Endodermal cell (in vitro differentiated cells): ENCODE measurements around the gene GRAP2. TPM values are rescaled to one million over a fixed set of nuclear protein-coding genes. Genes with fewer than 3 reads are reported as not detected.

Source experiments
- DNase-seq: peaks from one replicate; pipeline ENCODE4 v3.0.0-alpha.2; 2017
- H3K27ac ChIP-seq: 2 replicates; pipeline ENCODE4 v1.5.1; 2013; ENCODE audit warnings: mild to moderate bottlenecking, low read depth, low read length, moderate library complexity
- H3K27me3 ChIP-seq: 2 replicates; pipeline ENCODE4 v1.6.1; 2013; ENCODE audit warnings: mild to moderate bottlenecking, low read length, moderate library complexity; ENCODE audit not compliant: insufficient read depth, control insufficient read depth, poor library complexity, severe bottlenecking
- H3K36me3 ChIP-seq: 2 replicates; pipeline ENCODE4 v1.7.0; 2013; ENCODE audit warnings: mild to moderate bottlenecking, low read length, moderate library complexity; ENCODE audit not compliant: control insufficient read depth, insufficient read depth
- H3K4me1 ChIP-seq: one replicate; pipeline ENCODE4 v1.7.0; 2013; ENCODE audit warnings: low read length; ENCODE audit not compliant: control insufficient read depth, insufficient read depth
- H3K4me3 ChIP-seq: 2 replicates; pipeline ENCODE4 v1.5.1; 2013; ENCODE audit warnings: mild to moderate bottlenecking, low read length, moderate library complexity
- H3K9ac ChIP-seq: 2 replicates; pipeline ENCODE4 v1.6.1; 2013; ENCODE audit warnings: mild to moderate bottlenecking, low read length, moderate library complexity; ENCODE audit not compliant: poor library complexity, severe bottlenecking; ENCODE audit errors: extremely low read depth
- H3K9me3 ChIP-seq: 2 replicates; pipeline ENCODE4 v1.6.1; 2013; ENCODE audit warnings: mild to moderate bottlenecking, low read length, moderate library complexity; ENCODE audit not compliant: control insufficient read depth
- H3K27ac Mint-ChIP-seq: 2 replicates; pipeline ENCODE4 v1.8.0; 2020; ENCODE audit warnings: mixed read lengths
- H3K27me3 Mint-ChIP-seq: 2 replicates; pipeline ENCODE4 v1.8.0; 2021; ENCODE audit warnings: mild to moderate bottlenecking, mixed read lengths; ENCODE audit not compliant: insufficient read depth
- H3K36me3 Mint-ChIP-seq: 2 replicates; pipeline ENCODE4 v1.8.0; 2020; ENCODE audit warnings: low read depth, mixed read lengths
- H3K4me1 Mint-ChIP-seq: 2 replicates; pipeline ENCODE4 v1.8.0; 2020; ENCODE audit warnings: mixed read lengths
- H3K4me3 Mint-ChIP-seq: 2 replicates; pipeline ENCODE4 v1.8.0; 2020; ENCODE audit warnings: mild to moderate bottlenecking, moderate library complexity, mixed read lengths
- H3K9me3 Mint-ChIP-seq: 2 replicates; pipeline ENCODE4 v1.8.0; 2020; ENCODE audit warnings: mild to moderate bottlenecking, mixed read lengths
- CTCF ChIP-seq: fragments of 200-600 bp; sonication (generic); conservative IDR thresholded peaks from 2 replicates; pipeline ENCODE4 v1.5.0; 2021; ENCODE audit warnings: antibody characterized with exemption, mild to moderate bottlenecking
- WGBS, 2 experiments: methylation state at CpG; one replicate each; pipeline versions ENCODE4 v1.1.5 to v1.1.7; 2013; ENCODE audit warnings: missing lambda C conversion rate in 2 of 2, mixed read lengths in 1 of 2; ENCODE audit not compliant: insufficient coverage in 1 of 2, insufficient read length in 1 of 2; 5-methylcytosine and 5-hydroxymethylcytosine counted together
- total RNA-seq, 2 donors: library from RNA; stranded (reverse); fragmentation: NEBNext Ultra II Directional in 1 of 2; extraction: Animal tissue kit (Norgen Biotek cat#: 25700) in 1 of 2; gene quantifications; 2 replicates in 1 of 2; 3 replicates in 1 of 2; pipeline ENCODE4 v1.2.1, GENCODE V29; 2021

The GRAP2 gene
- total RNA-seq, 2 donors from 2014 or later: 0.11 to 0.92 TPM

DNA sequence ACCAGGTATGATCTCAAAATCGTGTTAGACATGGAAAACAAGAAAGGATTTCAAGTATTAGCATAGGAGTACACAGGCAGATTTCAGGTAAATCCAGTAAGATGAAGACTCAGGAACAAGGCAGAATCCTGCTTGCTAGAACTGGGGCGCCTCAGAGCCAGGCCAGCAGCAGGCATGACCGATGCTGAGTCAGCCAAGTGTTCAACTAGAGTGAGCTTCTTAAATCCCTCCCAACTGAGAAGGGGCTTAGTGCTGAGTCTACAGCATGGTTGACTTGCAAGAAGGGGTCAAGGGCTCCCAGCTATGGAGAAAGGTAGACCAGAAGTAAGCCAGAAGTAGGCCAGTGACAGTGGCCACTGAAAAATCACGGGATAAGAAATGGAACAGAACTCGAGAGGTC is 12.4 kb downstream of the GRAP2 start:
- H3K4me3 Mint-ChIP-seq: no peak overlapping the region
- H3K9me3 ChIP-seq: no peaks in the 10 kb centered on the region
- no peaks in the 10 kb centered on the region for H3K36me3 Mint-ChIP-seq
- H3K9me3 Mint-ChIP-seq: no peaks in the 10 kb centered on the region
- peaks cover 4% of the 10 kb centered on the region for H3K27me3 Mint-ChIP-seq
- no peak for DNase-seq
- peaks cover 3% of the 10 kb centered on the region for H3K27me3 ChIP-seq
- WGBS, 2 experiments: 93 to 94% methylated on average over 5 of the region's 5 CpGs
- TF ChIP-seq CTCF: no peak
- H3K27ac ChIP-seq: no peak overlapping the region
- H3K27ac Mint-ChIP-seq: no peak overlapping the region
- no peak overlapping the region for H3K4me3 ChIP-seq
- H3K9ac ChIP-seq: no peak overlapping the region
- peaks cover 6% of the 10 kb centered on the region for H3K4me1 Mint-ChIP-seq
- H3K4me1 ChIP-seq: peaks cover 5% of the 10 kb centered on the region
- no peaks in the 10 kb centered on the region for H3K36me3 ChIP-seq

DNA sequence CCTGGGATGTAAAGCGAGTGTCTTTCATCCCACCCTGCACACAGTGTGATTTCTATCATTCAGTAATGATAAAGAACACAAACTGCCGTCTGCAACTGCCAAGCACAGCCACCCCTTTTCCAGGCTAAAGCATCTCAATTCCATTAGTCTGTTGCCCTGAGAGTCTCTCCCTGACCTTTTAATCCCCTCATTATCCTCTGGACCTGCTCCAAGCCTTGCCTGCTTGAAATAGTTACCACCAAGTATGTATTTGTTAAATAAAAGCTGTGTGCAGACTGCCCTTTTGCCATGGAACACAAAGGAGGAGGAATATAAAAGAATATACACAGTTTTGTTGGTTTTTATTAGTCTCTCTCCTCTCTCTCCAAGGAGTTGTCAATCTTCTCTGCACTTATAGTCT is 13.0 kb downstream of the GRAP2 start:
- peaks cover 6% of the 10 kb centered on the region for H3K4me1 Mint-ChIP-seq
- no peaks in the 10 kb centered on the region for H3K36me3 Mint-ChIP-seq
- DNase-seq: no peak
- Histone ChIP-seq H3K9ac (no peak overlapping the region), H3K4me3 (no peak overlapping the region), H3K27ac (no peak overlapping the region), H3K9me3 (no peaks in the 10 kb centered on the region), H3K27me3 (peaks cover 3% of the 10 kb centered on the region), H3K36me3 (no peaks in the 10 kb centered on the region), H3K4me1 (peaks cover 5% of the 10 kb centered on the region)
- H3K27me3 Mint-ChIP-seq: peaks cover 4% of the 10 kb centered on the region
- H3K9me3 Mint-ChIP-seq: no peaks in the 10 kb centered on the region
- no peak overlapping the region for H3K27ac Mint-ChIP-seq
- 14 to 82% methylated on average over 1 to 2 of the region's 2 CpGs for WGBS, 2 experiments
- H3K4me3 Mint-ChIP-seq: no peak overlapping the region
- no peak for TF ChIP-seq CTCF

- Mint-ChIP-seq H3K36me3 (no peaks in the 10 kb centered on the region), H3K4me1 (peaks cover 6% of the 10 kb centered on the region)
- TF ChIP-seq CTCF: no peak
Observed at GRCh38 chr22:39914584-39914983, 13.7 kb downstream of the GRAP2 start.

More at GRCh38 chr22:39914584-39914983, 13.7 kb downstream of the GRAP2 start:
- Histone ChIP-seq H3K36me3 (no peaks in the 10 kb centered on the region), H3K4me1 (peaks cover 5% of the 10 kb centered on the region), H3K9ac (no peak overlapping the region), H3K27ac (no peak overlapping the region), H3K4me3 (no peak overlapping the region), H3K9me3 (no peaks in the 10 kb centered on the region), H3K27me3 (peaks cover 3% of the 10 kb centered on the region)
- 96 to 100% methylated on average over 3 to 9 of the region's 9 CpGs for WGBS, 2 experiments
- Mint-ChIP-seq H3K27ac (no peak overlapping the region), H3K4me3 (no peak overlapping the region), H3K27me3 (peaks cover 4% of the 10 kb centered on the region), H3K9me3 (no peaks in the 10 kb centered on the region)
- DNase-seq: no peak
